MCF 10A (cell line): ENCODE measurements around the gene SH3YL1. TPM values are rescaled to one million over a fixed set of nuclear protein-coding genes. Genes with fewer than 3 reads are reported as not detected.

Source experiments
- BruUV-seq: library from RNA; stranded (reverse); fragments of 400-500 nt; replicated peaks from 2 replicates; lab custom pipeline; 2021; lab: Mats Ljungman, UMichigan
- CTCF ChIA-PET: fragments of 300-600 bp; sonication (Branson Sonifier 250); formaldehyde crosslinking; extraction: SDS; loops from one replicate; lab custom pipeline; 2021; ENCODE audit warnings: antibody characterized with exemption, inconsistent platforms; lab: Yijun Ruan, JAX
- POLR2A ChIA-PET: fragments of 300-600, 350-650 bp; sonication (Branson Sonifier 250); formaldehyde crosslinking; extraction: SDS; loops from one replicate; lab custom pipeline; 2020; ENCODE audit warnings: antibody characterized with exemption, inconsistent platforms; lab: Yijun Ruan, JAX
- DNase-seq: peaks from one replicate; pipeline ENCODE4 v3.0.0-alpha.2; 2018; ENCODE audit not compliant: unreplicated experiment
- H3K27ac Mint-ChIP-seq: one replicate; pipeline ENCODE4 v1.8.0; 2022; ENCODE audit warnings: mild to moderate bottlenecking, low read depth, mixed read lengths; ENCODE audit not compliant: unreplicated experiment
- H3K27me3 Mint-ChIP-seq: one replicate; pipeline ENCODE4 v1.8.0; 2022; ENCODE audit warnings: mixed read lengths; ENCODE audit not compliant: insufficient read depth, unreplicated experiment
- H3K36me3 Mint-ChIP-seq: one replicate; pipeline ENCODE4 v1.8.0; 2022; ENCODE audit warnings: mild to moderate bottlenecking, moderate library complexity, mixed read lengths; ENCODE audit not compliant: insufficient read depth, unreplicated experiment
- H3K4me1 Mint-ChIP-seq: one replicate; pipeline ENCODE4 v1.8.0; 2022; ENCODE audit warnings: mixed read lengths; ENCODE audit not compliant: insufficient read depth, unreplicated experiment
- H3K4me3 Mint-ChIP-seq: one replicate; pipeline ENCODE4 v1.8.0; 2022; ENCODE audit warnings: mild to moderate bottlenecking, moderate library complexity, mixed read lengths; ENCODE audit not compliant: unreplicated experiment
- H3K9me3 Mint-ChIP-seq: one replicate; pipeline ENCODE4 v1.8.0; 2022; ENCODE audit warnings: mixed read lengths; ENCODE audit not compliant: unreplicated experiment
- CTCF ChIP-seq: fragments of 200-600 bp; IDR thresholded peaks from one replicate; pipeline ENCODE4 v1.8.0; 2022; ENCODE audit warnings: antibody characterized with exemption, mild to moderate bottlenecking; ENCODE audit not compliant: unreplicated experiment
- intact Hi-C: fragments of 100-400 bp; cut with micrococcal nuclease; formaldehyde crosslinking; loops from 2 replicates; pipeline ENCODE4 v1.14.1; 2022
- total RNA-seq: library from RNA; stranded (reverse); gene quantifications from 2 replicates; pipeline ENCODE4 v1.2.3, GENCODE V29; 2022

SH3YL1 gene
- total RNA-seq, 1 experiment from 2014 or later: 47.4 TPM

- Mint-ChIP-seq H3K4me3 (no peak overlapping the region), H3K4me1 (no peaks in the 10 kb centered on the region), H3K36me3 (peaks cover 70% of the 10 kb centered on the region), H3K27ac (no peak overlapping the region), H3K27me3 (no peaks in the 10 kb centered on the region), H3K9me3 (no peaks in the 10 kb centered on the region)
- TF ChIP-seq CTCF: no peak
- no TSS peak for BruUV-seq
- ChIA-PET CTCF (no interaction called here), POLR2A (no interaction called here)
- DNase-seq: no peak
- intact Hi-C loops: no loop called here
Measured at GRCh38 chr2:279366-279765, 15.5 kb upstream of the SH3YL1 start.

- H3K36me3 Mint-ChIP-seq: peaks cover 75% of the 10 kb centered on the region
- H3K27me3 Mint-ChIP-seq: no peaks in the 10 kb centered on the region
- TF ChIP-seq CTCF: no peak
- H3K9me3 Mint-ChIP-seq: no peaks in the 10 kb centered on the region
- no TSS peak for BruUV-seq
- ChIA-PET CTCF (no interaction called here), POLR2A (no interaction called here)
- no peak overlapping the region for H3K4me3 Mint-ChIP-seq
- DNase-seq: no peak
- intact Hi-C loops: no loop called here
- no peaks in the 10 kb centered on the region for H3K4me1 Mint-ChIP-seq
- no peak overlapping the region for H3K27ac Mint-ChIP-seq
Measured at GRCh38 chr2:278927-279320, 15.1 kb upstream of the SH3YL1 start.

GRCh38 chr2:278312-278926 lies 14.6 kb upstream of the SH3YL1 start:
- no TSS peak for BruUV-seq

GRCh38 chr2:275466-275865 lies 11.6 kb upstream of the SH3YL1 start:
- ChIA-PET POLR2A (interaction anchor here (0.6 to 1.3 kb wide), 3 partner anchors 10 to 236 kb away, joined by 3 to 4 read pairs (median 4); no protein-coding TSS in a partner anchor), CTCF (interaction anchor here (0.5 kb wide), 1 partner anchor 360 kb away, joined by 3 read pairs; no protein-coding TSS in a partner anchor)
- TF ChIP-seq CTCF: no peak
- H3K27me3 Mint-ChIP-seq: no peaks in the 10 kb centered on the region
- peaks cover 88% of the 10 kb centered on the region for H3K36me3 Mint-ChIP-seq
- no peak overlapping the region for H3K4me3 Mint-ChIP-seq
- BruUV-seq: no TSS peak
- no peaks in the 10 kb centered on the region for H3K9me3 Mint-ChIP-seq
- intact Hi-C loops: no loop called here
- no peak for DNase-seq
- H3K4me1 Mint-ChIP-seq: peaks cover 10% of the 10 kb centered on the region
- no peak overlapping the region for H3K27ac Mint-ChIP-seq

More at GRCh38 chr2:278312-278926, 14.6 kb upstream of the SH3YL1 start:
- Mint-ChIP-seq H3K36me3 (peaks cover 78% of the 10 kb centered on the region), H3K27ac (no peak overlapping the region), H3K9me3 (no peaks in the 10 kb centered on the region), H3K27me3 (no peaks in the 10 kb centered on the region), H3K4me1 (no peaks in the 10 kb centered on the region), H3K4me3 (no peak overlapping the region)
- ChIA-PET CTCF (no interaction called here), POLR2A (no interaction called here)
- no peak for DNase-seq
- intact Hi-C loops: no loop called here
- no peak for TF ChIP-seq CTCF
